HepG2 (cell line): ENCODE data around the gene EOGT. TPM values are rescaled to one million over a fixed set of nuclear protein-coding genes. Genes with fewer than 3 reads are reported as not detected.
A peak's percentile ranks its signal among the peaks of the same experiment; 100 is the strongest.

Source experiments
- ATF6 ChIP-seq: sonication (generic); formaldehyde crosslinking; conservative IDR thresholded peaks from 2 replicates; pipeline ENCODE4 v1.4.0; 2020; ENCODE audit warnings: missing genetic modification reagents
- HNRNPUL1 ChIP-seq: fragments of 200-400 bp; formaldehyde crosslinking; IDR thresholded peaks from 2 replicates; pipeline ENCODE4 v1.6.1; 2017; ENCODE audit warnings: low read depth, mild to moderate bottlenecking, low read length, moderate library complexity
- MAFK ChIP-seq, 2 experiments: IDR thresholded peaks in 1 of 2; conservative IDR thresholded peaks in 1 of 2; 2 replicates each; pipeline ENCODE4 v1.6.1; 2011; ENCODE audit warnings: improper control_type of control experiment in 2 of 2, low read length in 2 of 2
- PITX1 ChIP-seq: sonication (generic); formaldehyde crosslinking; IDR thresholded peaks from 2 replicates; pipeline ENCODE4 v1.5.1; 2020; ENCODE audit warnings: mild to moderate bottlenecking, missing genetic modification reagents
- RFXANK ChIP-seq: IDR thresholded peaks from 2 replicates; pipeline ENCODE4 v1.6.1; 2016
- SRSF4 ChIP-seq: fragments of 200-400 bp; formaldehyde crosslinking; IDR thresholded peaks from one replicate; pipeline ENCODE4 v1.6.1; 2018; ENCODE audit warnings: mild to moderate bottlenecking, low read depth, low read length, moderate library complexity; ENCODE audit not compliant: poor library complexity, severe bottlenecking
- ZBTB1 ChIP-seq: sonication (generic); formaldehyde crosslinking; IDR thresholded peaks from 2 replicates; pipeline ENCODE4 v1.4.0; 2020; ENCODE audit warnings: missing genetic modification reagents, borderline replicate concordance
- ZBTB40 ChIP-seq, 2 experiments: fragments of 450-650 bp in 1 of 2; sonication (generic) in 1 of 2; formaldehyde crosslinking in 1 of 2; IDR thresholded peaks; 2 replicates each; pipeline versions ENCODE4 v1.6.1 to v1.8.0; 2016 to 2022; ENCODE audit warnings: antibody characterized with exemption in 1 of 2, mild to moderate bottlenecking in 1 of 2, missing genetic modification reagents in 1 of 2
- ZNF292 ChIP-seq: sonication (generic); formaldehyde crosslinking; IDR thresholded peaks from 2 replicates; pipeline ENCODE4 v1.8.1; 2022; ENCODE audit warnings: mild to moderate bottlenecking, low read depth, missing genetic modification reagents, borderline replicate concordance
- ZNF362 ChIP-seq: sonication (generic); formaldehyde crosslinking; IDR thresholded peaks from 2 replicates; pipeline ENCODE4 v1.4.0; 2020; ENCODE audit warnings: missing genetic modification reagents, mild to moderate bottlenecking, borderline replicate concordance
- ZNF546 ChIP-seq: sonication (generic); formaldehyde crosslinking; conservative IDR thresholded peaks from 2 replicates; pipeline ENCODE4 v1.8.1; 2023; ENCODE audit warnings: mild to moderate bottlenecking, missing genetic modification reagents
- ZNF619 ChIP-seq: sonication (generic); formaldehyde crosslinking; IDR thresholded peaks from 2 replicates; pipeline ENCODE4 v1.4.0; 2020; ENCODE audit warnings: mild to moderate bottlenecking, missing genetic modification reagents
- ZNF644 ChIP-seq: IDR thresholded peaks from 2 replicates; pipeline ENCODE4 v1.6.1; 2016; ENCODE audit warnings: low read depth
- ZNF772 ChIP-seq: sonication (generic); formaldehyde crosslinking; IDR thresholded peaks from 2 replicates; pipeline ENCODE4 v1.5.0; 2020; ENCODE audit warnings: mild to moderate bottlenecking, missing genetic modification reagents
- polyA plus RNA-seq, 8 experiments: library from polyadenylated mRNA; depleted of rRNA in 3 of 8; stranded (reverse) in 7 of 8; unstranded in 1 of 8; fragments of >200 nt; fragmentation: Illumina TruSeq in 4 of 8; extraction: Trizol in 4 of 8; gene quantifications; 2 replicates each; pipeline versions ENCODE4 v1.2.1 to v1.2.3, GENCODE V29; 2011 to 2016; ENCODE audit warnings: low read depth in 4 of 8, missing spikeins in 1 of 8, mixed read lengths in 1 of 8; ENCODE audit not compliant: insufficient read depth in 1 of 8
- total RNA-seq, 5 experiments: library from RNA; depleted of rRNA; stranded (reverse); fragments of >200 nt; fragmentation: Illumina TruSeq; extraction: Trizol; gene quantifications; 2 replicates each; pipeline ENCODE4 v1.2.3, GENCODE V29; 2016; ENCODE audit warnings: low read depth in 1 of 5

The EOGT gene
- total and polyA plus RNA-seq, 2 of the 13 experiments (the other 11 are each of a cell fraction or from before 2014, with no cell fraction given): 4.5 to 18.6 TPM

GRCh38 chr3:69013253-69014021, at the start of gene EOGT (continued):
- TF ChIP-seq ZNF644: no peak
- no peak for TF ChIP-seq ZNF619 (CRISPR knock-in tag)
- TF ChIP-seq RFXANK: no peak
- no peak for TF ChIP-seq SRSF4
- no peak for TF ChIP-seq HNRNPUL1
- TF ChIP-seq ZNF362 (CRISPR knock-in tag): no peak
- TF ChIP-seq ZBTB1: no peak
- TF ChIP-seq ZNF546 (CRISPR knock-in tag): no peak
- peak; percentile 63; the same call in 1 of the 2 replicates for TF ChIP-seq ZNF772 (CRISPR knock-in tag)
- TF ChIP-seq ATF6 (CRISPR knock-in tag): no peak
- no peak for TF ChIP-seq MAFK (conservative IDR thresholded peaks at IDR 0.05 in 1 of 2, IDR thresholded peaks at IDR 0.05 in 1 of 2; ENCODE audit: low read length in 2 of 2)
- 0 out of 2 replicates have a peak, but pooled peaks have one; percentile 32 for TF ChIP-seq ZNF292 (CRISPR knock-in tag)
- no peak for TF ChIP-seq ZBTB40 (IDR thresholded peaks at IDR 0.05)
- TF ChIP-seq ZBTB40 (CRISPR knock-in tag; IDR thresholded peaks at IDR 0.05): 0 out of 2 replicates have a peak, but pooled peaks have one; percentile 32
- no peak; the same call in 1 of the 2 replicates for TF ChIP-seq PITX1
